ENCODE measurements around the gene NAPSA.

Gene NAPSA

GRCh38 chr19:50310759-50311465 lies 54.5 kb downstream of the NAPSA start:
- H3K36me3 Mint-ChIP-seq (ENCODE audit: low read depth), result no peaks in the 10 kb centered on the region
- TF ChIP-seq, protein P1, sequence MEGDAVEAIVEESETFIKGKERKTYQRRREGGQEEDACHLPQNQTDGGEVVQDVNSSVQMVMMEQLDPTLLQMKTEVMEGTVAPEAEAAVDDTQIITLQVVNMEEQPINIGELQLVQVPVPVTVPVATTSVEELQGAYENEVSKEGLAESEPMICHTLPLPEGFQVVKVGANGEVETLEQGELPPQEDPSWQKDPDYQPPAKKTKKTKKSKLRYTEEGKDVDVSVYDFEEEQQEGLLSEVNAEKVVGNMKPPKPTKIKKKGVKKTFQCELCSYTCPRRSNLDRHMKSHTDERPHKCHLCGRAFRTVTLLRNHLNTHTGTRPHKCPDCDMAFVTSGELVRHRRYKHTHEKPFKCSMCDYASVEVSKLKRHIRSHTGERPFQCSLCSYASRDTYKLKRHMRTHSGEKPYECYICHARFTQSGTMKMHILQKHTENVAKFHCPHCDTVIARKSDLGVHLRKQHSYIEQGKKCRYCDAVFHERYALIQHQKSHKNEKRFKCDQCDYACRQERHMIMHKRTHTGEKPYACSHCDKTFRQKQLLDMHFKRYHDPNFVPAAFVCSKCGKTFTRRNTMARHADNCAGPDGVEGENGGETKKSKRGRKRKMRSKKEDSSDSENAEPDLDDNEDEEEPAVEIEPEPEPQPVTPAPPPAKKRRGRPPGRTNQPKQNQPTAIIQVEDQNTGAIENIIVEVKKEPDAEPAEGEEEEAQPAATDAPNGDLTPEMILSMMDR (IDR thresholded peaks at IDR 0.05), result no peak
- peaks cover 90% of the 10 kb centered on the region for H3K27me3 Mint-ChIP-seq (ENCODE audit: low read depth, poor library complexity)
- H3K9me3 Mint-ChIP-seq, result peaks cover 4% of the 10 kb centered on the region
- DNase-seq, result no peak
- no peak overlapping the region for H3K4me3 Mint-ChIP-seq
- H3K27ac Mint-ChIP-seq, result no peak overlapping the region
- peaks cover 42% of the 10 kb centered on the region for H3K4me1 Mint-ChIP-seq

DNA sequence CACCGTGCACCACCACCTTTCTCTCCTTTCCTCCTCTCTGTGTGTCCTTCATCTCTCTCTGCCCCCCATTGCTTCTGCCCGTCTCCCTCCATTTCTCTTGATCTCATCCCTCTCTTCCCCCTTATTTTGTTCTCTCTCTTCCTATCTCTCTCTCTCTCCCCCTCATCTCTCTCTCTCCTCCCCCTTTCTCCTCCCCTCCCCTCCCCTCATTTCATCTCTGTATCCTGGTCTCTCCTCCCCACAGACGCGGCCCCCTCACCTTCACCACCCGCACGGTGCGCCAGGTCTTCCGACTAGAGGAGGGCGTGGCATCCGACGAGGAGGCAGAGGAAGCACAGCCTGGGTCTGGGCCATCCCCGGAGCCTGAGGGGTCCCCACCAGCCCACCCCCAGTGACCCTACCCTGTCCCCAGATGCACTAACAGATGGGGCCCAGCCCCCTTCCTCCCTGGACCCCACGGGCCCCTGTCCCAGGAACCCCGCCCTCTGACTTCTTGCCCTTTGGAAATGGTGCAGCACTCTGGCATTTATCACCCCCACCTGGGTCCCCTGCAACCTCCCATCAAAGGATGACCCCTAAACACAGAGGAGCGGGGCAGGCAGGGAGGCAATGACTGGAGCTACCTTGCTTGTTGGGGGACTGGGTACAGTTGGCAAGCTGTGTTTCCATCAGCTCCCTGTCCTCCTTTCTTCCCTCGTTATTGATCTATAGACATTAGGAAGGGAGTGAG lies 55.9 kb downstream of the NAPSA start:
- peaks cover 84% of the 10 kb centered on the region for H3K27me3 Mint-ChIP-seq (ENCODE audit: low read depth, poor library complexity)
- no peak overlapping the region for H3K4me3 Mint-ChIP-seq
- DNase-seq, result no peak
- H3K9me3 Mint-ChIP-seq, result peaks cover 4% of the 10 kb centered on the region
- H3K27ac Mint-ChIP-seq, result peak overlapping the region; percentile 79
- peaks cover 31% of the 10 kb centered on the region for H3K4me1 Mint-ChIP-seq
- TF ChIP-seq, protein P1 (IDR thresholded peaks at IDR 0.05), result no peak
- no peaks in the 10 kb centered on the region for H3K36me3 Mint-ChIP-seq (ENCODE audit: low read depth)

- H3K4me3 Mint-ChIP-seq, result no peak overlapping the region
- peaks cover 25% of the 10 kb centered on the region for H3K4me1 Mint-ChIP-seq
- H3K27me3 Mint-ChIP-seq (ENCODE audit: low read depth, poor library complexity), result peaks cover 78% of the 10 kb centered on the region
- H3K27ac Mint-ChIP-seq, result peak overlapping the region; percentile 79
- no peak for DNase-seq
- peaks cover 4% of the 10 kb centered on the region for H3K9me3 Mint-ChIP-seq
- H3K36me3 Mint-ChIP-seq (ENCODE audit: low read depth), result no peaks in the 10 kb centered on the region
- TF ChIP-seq, protein P1 (IDR thresholded peaks at IDR 0.05), result no peak
Measured at GRCh38 chr19:50308991-50309390, 56.4 kb downstream of the NAPSA start.
